Astrocyte of the cerebellum (primary cell): ENCODE data around the gene ALKBH6.

Source experiments
- DNase-seq: peaks from one replicate; pipeline ENCODE4 v3.0.0-alpha.2; 2011; ENCODE audit warnings: low read depth
- H3K4me3 ChIP-seq: 2 replicates; pipeline ENCODE4 v1.5.1; 2011; ENCODE audit warnings: mild to moderate bottlenecking, low read depth, low read length, moderate library complexity
- CTCF ChIP-seq: IDR thresholded peaks from 2 replicates; pipeline ENCODE4 v1.5.1; 2012; ENCODE audit warnings: low read length, low read depth, moderate library complexity, mild to moderate bottlenecking; ENCODE audit errors: missing control alignments
- in situ Hi-C: cut with HindIII; loops from 2 replicates; pipeline ENCODE4 v1.10.0; 2017; ENCODE audit warnings: low sequenced_read_pairs

Gene ALKBH6

GRCh38 chr19:35992907-35993765 lies 20.9 kb downstream of the ALKBH6 start:
- in situ Hi-C loops, result no loop called here
- H3K4me3 ChIP-seq, result no peak overlapping the region
- no peak for DNase-seq
- TF ChIP-seq CTCF, result no peak

GRCh38 chr19:35991731-35992450 lies 22.1 kb downstream of the ALKBH6 start:
- no peak for TF ChIP-seq CTCF
- no peak overlapping the region for H3K4me3 ChIP-seq
- DNase-seq, result no peak
- in situ Hi-C loops, result no loop called here

DNA sequence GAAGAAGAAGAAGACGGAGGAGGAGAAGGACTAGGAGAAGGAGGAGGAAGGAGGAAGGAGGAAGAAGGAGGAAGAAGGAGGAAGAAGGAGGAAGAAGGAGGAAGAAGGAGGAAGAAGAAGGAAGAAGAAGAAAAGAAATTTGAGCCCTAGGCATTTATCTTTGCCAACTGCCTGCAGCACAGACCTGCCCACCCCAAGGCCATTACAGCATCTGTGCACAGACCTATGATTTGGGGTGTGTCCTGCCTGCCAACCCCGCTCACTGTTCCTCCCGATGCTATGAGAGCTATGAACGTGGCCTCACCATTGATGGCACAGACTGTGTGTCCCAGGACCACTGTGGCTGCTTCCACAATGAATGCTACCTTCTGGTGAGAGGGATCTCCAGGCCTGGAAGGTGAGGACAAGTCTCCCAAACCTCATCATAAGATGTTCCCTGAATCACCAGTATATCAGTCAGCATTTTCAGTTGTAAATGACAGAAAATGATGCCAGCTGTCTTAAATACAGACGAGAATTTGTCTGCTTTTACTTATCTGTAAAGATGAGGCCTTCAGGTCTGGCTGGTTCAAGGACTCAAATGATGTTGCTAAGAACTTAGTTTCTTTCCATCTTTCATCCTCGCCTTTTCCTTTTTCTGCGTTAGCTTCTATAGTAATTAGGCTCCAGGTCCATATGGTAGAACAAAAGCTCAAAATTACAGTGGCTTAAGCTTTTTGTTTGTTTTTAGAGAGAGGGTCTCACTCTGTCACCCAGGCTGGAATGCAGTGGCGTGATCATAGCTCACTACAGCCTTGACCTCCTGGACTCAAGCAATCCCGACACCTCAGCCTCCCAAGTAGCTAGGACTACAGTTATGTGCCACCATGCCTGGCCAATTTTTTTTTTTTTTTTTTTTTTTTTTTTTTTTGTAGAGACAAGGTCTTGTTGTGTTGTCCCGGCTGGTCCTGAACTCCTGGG lies 23.0 kb downstream of the ALKBH6 start:
- H3K4me3 ChIP-seq, result no peak overlapping the region
- in situ Hi-C loops, result no loop called here
- no peak for DNase-seq
- no peak for TF ChIP-seq CTCF

DNA sequence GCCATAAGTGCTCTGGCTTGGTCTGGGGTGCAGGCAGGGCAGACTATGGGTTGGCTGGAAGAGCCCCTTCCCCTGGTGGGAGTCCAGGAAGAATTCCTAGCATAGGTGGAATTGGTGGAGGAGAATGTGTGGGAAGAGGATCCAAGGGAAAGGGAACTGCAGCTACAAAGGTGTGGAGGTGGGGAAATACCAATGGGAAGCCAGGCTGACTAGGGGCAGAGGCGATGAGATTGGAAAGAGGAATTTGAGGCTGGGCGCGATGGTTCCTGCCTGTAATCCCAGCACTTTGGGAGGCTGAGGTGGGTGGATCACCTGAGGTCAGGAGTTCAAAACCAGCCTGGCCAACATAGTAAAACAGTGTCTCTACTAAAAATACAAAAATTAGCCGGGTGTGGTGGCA lies 23.9 kb downstream of the ALKBH6 start:
- no peak overlapping the region for H3K4me3 ChIP-seq
- TF ChIP-seq CTCF, result no peak
- in situ Hi-C loops, result no loop called here
- no peak for DNase-seq

DNA sequence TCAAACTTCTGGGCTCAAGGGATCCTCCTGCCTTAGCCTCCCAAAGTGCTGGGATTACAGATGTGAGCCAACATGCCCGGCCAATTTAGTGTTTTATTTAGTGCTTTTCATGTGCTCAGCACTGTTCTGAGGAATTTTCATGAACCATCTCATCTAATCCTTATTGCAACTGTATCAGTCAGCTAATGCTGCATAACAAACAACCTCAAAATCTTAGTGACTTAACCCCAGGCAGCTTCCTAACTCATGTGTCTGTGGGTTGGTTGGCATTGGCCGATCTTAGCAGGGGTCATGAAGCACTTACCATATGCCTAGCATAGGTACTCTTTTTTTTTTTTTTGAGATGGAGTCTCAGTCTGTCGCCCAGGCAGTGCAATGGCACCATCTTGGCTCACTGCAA lies 25.2 kb downstream of the ALKBH6 start:
- in situ Hi-C loops, result no loop called here
- no peak overlapping the region for H3K4me3 ChIP-seq
- TF ChIP-seq CTCF, result no peak
- DNase-seq, result no peak

- H3K4me3 ChIP-seq, result no peak overlapping the region
- no peak for TF ChIP-seq CTCF
- DNase-seq, result no peak
- in situ Hi-C loops, result no loop called here
Observed at GRCh38 chr19:35987571-35987896, 26.5 kb downstream of the ALKBH6 start.
